Measurements from ENCODE around the gene OTX1.

- TF ChIP-seq POLR2A (IDR thresholded peaks at IDR 0.05; ENCODE audit: low read length) (no peak), GATA1 (IDR thresholded peaks at IDR 0.05; ENCODE audit: low read depth, low read length) (no peak)
These were observed 28.4 kb downstream of the OTX1 start for GRCh38 chr2:63078852-63079606.

Measured in erythroblast (primary cell).